ENCODE data around the gene SIGLEC1. TPM values are rescaled to one million over a fixed set of nuclear protein-coding genes. Genes with fewer than 3 reads are reported as not detected.
A peak's percentile ranks its signal among the peaks of the same experiment; 100 is the strongest.

The SIGLEC1 gene
- total RNA-seq, 1 donor from 2014 or later = 6.4 TPM

GRCh38 chr20:3749087-3749688 lies 36.8 kb upstream of the SIGLEC1 start:
- Histone ChIP-seq H3K27me3 (ENCODE audit: low read depth) (peaks cover 53% of the 10 kb centered on the region), H3K36me3 (peaks cover 61% of the 10 kb centered on the region), H3K27ac (replicated peaks) (no peak overlapping the region), H3K4me1 (peaks cover 65% of the 10 kb centered on the region), H3K4me3 (peak overlapping the region; percentile 47), H3K9me3 (replicated peaks) (no peaks in the 10 kb centered on the region)
- DNase-seq = no peak
- no peak for TF ChIP-seq CTCF (IDR thresholded peaks at IDR 0.05; ENCODE audit: borderline replicate concordance)
- intact Hi-C loops (cut with micrococcal nuclease) = no loop called here

GRCh38 chr20:3748073-3748472 lies 35.7 kb upstream of the SIGLEC1 start:
- Histone ChIP-seq H3K9me3 (replicated peaks) (no peaks in the 10 kb centered on the region), H3K4me3 (no peak overlapping the region), H3K4me1 (peaks cover 58% of the 10 kb centered on the region), H3K27ac (replicated peaks) (no peak overlapping the region), H3K36me3 (peaks cover 65% of the 10 kb centered on the region), H3K27me3 (ENCODE audit: low read depth) (peaks cover 54% of the 10 kb centered on the region)
- no peak for TF ChIP-seq CTCF (IDR thresholded peaks at IDR 0.05; ENCODE audit: borderline replicate concordance)
- no peak for DNase-seq
- intact Hi-C loops (cut with micrococcal nuclease) = no loop called here

GRCh38 chr20:3747471-3747870 lies 35.1 kb upstream of the SIGLEC1 start:
- H3K36me3 ChIP-seq = peaks cover 65% of the 10 kb centered on the region

GRCh38 chr20:3745686-3746173 lies 33.3 kb upstream of the SIGLEC1 start:
- Histone ChIP-seq H3K36me3 (peaks cover 57% of the 10 kb centered on the region), H3K27me3 (ENCODE audit: low read depth) (peaks cover 44% of the 10 kb centered on the region), H3K9me3 (replicated peaks) (no peaks in the 10 kb centered on the region), H3K27ac (replicated peaks) (peak overlapping the region; percentile 8), H3K4me1 (peaks cover 53% of the 10 kb centered on the region), H3K4me3 (peak overlapping the region; percentile 35)
- no peak for TF ChIP-seq CTCF (IDR thresholded peaks at IDR 0.05; ENCODE audit: borderline replicate concordance)
- no peak for DNase-seq
- intact Hi-C loops (cut with micrococcal nuclease) = no loop called here

More at GRCh38 chr20:3747471-3747870, 35.1 kb upstream of the SIGLEC1 start:
- no peak for DNase-seq
- intact Hi-C loops (cut with micrococcal nuclease) = no loop called here
- Histone ChIP-seq H3K27ac (replicated peaks) (no peak overlapping the region), H3K9me3 (replicated peaks) (no peaks in the 10 kb centered on the region), H3K4me3 (no peak overlapping the region), H3K27me3 (ENCODE audit: low read depth) (peaks cover 54% of the 10 kb centered on the region), H3K4me1 (peaks cover 52% of the 10 kb centered on the region)
- no peak for TF ChIP-seq CTCF (IDR thresholded peaks at IDR 0.05; ENCODE audit: borderline replicate concordance)

GRCh38 chr20:3744806-3745685 lies 32.6 kb upstream of the SIGLEC1 start:
- Histone ChIP-seq H3K4me3 (peak overlapping the region; percentile 35), H3K27me3 (ENCODE audit: low read depth) (peaks cover 37% of the 10 kb centered on the region), H3K36me3 (peaks cover 56% of the 10 kb centered on the region), H3K27ac (replicated peaks) (peak overlapping the region; percentile 67), H3K4me1 (peaks cover 54% of the 10 kb centered on the region), H3K9me3 (replicated peaks) (no peaks in the 10 kb centered on the region)
- TF ChIP-seq CTCF (IDR thresholded peaks at IDR 0.05; ENCODE audit: borderline replicate concordance) = no peak
- DNase-seq = peak; percentile 70
- intact Hi-C loops (cut with micrococcal nuclease) = no loop called here

Data from left ventricle myocardium inferior (tissue), 1 donor.